DMS153 treated with DMSO at 0.1 percent for 48 hours (cell line): ENCODE measurements around the gene WDR87.

Experiments used
- DNase-seq: peaks from one replicate; lab custom pipeline; 2025; ENCODE audit not compliant: unreplicated experiment; lab: John Stamatoyannopoulos, UW

Gene WDR87

GRCh38 chr19:37905946-37906868, at the start of gene WDR87:
Gene WDR87, minus strand, starts transcription at chr19:37906594. Its CDS starts 8,355 bp downstream, at chr19:37898239.
- DNase-seq: peak; percentile 45

GRCh38 chr19:37955986-37956385, 49.6 kb upstream of the WDR87 start:
- DNase-seq: no peak

- DNase-seq: no peak
Observed at GRCh38 chr19:37954421-37954874, 48.1 kb upstream of the WDR87 start.

GRCh38 chr19:37953918-37954303, 47.5 kb upstream of the WDR87 start:
- DNase-seq: no peak

GRCh38 chr19:37953171-37953917, 47.0 kb upstream of the WDR87 start:
- DNase-seq: no peak

- DNase-seq: no peak
Observed at GRCh38 chr19:37951816-37952210, 45.4 kb upstream of the WDR87 start.

GRCh38 chr19:37950471-37951175, 44.2 kb upstream of the WDR87 start:
- no peak for DNase-seq

GRCh38 chr19:37948362-37948761, 42.0 kb upstream of the WDR87 start:
- no peak for DNase-seq

- DNase-seq: no peak
Observed at GRCh38 chr19:37947778-37948177, 41.4 kb upstream of the WDR87 start.

GRCh38 chr19:37946132-37946531, 39.7 kb upstream of the WDR87 start:
- DNase-seq: no peak

- DNase-seq: no peak
Observed at GRCh38 chr19:37943480-37943879, 37.1 kb upstream of the WDR87 start.

- no peak for DNase-seq
Observed at GRCh38 chr19:37942516-37942902, 36.1 kb upstream of the WDR87 start.

GRCh38 chr19:37941782-37942515, 35.6 kb upstream of the WDR87 start:
- DNase-seq: peak; percentile 33

- no peak for DNase-seq
Observed at GRCh38 chr19:37938353-37938752, 32.0 kb upstream of the WDR87 start.

- DNase-seq: no peak
Observed at GRCh38 chr19:37936886-37937285, 30.5 kb upstream of the WDR87 start.

- DNase-seq: no peak
Observed at GRCh38 chr19:37936166-37936565, 29.8 kb upstream of the WDR87 start.

- DNase-seq: no peak
Observed at GRCh38 chr19:37935341-37935740, 28.9 kb upstream of the WDR87 start.

GRCh38 chr19:37933937-37934358, 27.6 kb upstream of the WDR87 start:
- no peak for DNase-seq

GRCh38 chr19:37932985-37933936, 26.9 kb upstream of the WDR87 start:
- DNase-seq: no peak
